ENCODE data around the gene DLX3.

DNA sequence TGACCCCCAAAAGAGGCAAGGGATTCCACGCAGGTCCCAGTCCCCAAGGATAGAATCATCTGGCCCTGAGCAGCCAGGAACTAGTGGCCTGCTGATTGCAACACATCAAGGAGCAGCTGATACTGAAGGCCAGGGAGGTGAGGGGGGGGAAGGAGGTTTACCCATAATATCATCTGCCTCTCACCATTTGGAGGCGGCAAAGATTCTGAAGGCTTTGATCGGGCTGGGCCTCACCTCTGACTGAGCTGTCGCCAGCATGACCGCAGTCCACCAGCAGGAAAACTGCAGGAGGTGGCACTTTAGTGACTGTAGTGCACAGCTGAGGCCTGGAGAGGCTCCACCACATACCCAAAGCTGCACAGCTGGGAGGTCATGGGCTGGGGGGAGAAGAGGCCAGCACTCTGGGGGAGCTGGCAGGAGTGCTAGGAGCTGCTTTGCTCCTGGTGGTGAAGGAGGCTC lies 40.4 kb upstream of the DLX3 start:
- TF ChIP-seq, protein P1, sequence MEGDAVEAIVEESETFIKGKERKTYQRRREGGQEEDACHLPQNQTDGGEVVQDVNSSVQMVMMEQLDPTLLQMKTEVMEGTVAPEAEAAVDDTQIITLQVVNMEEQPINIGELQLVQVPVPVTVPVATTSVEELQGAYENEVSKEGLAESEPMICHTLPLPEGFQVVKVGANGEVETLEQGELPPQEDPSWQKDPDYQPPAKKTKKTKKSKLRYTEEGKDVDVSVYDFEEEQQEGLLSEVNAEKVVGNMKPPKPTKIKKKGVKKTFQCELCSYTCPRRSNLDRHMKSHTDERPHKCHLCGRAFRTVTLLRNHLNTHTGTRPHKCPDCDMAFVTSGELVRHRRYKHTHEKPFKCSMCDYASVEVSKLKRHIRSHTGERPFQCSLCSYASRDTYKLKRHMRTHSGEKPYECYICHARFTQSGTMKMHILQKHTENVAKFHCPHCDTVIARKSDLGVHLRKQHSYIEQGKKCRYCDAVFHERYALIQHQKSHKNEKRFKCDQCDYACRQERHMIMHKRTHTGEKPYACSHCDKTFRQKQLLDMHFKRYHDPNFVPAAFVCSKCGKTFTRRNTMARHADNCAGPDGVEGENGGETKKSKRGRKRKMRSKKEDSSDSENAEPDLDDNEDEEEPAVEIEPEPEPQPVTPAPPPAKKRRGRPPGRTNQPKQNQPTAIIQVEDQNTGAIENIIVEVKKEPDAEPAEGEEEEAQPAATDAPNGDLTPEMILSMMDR (conservative IDR thresholded peaks at IDR 0.05; ENCODE audit: low read depth, low read length) = no peak
- TF ChIP-seq EZH2 (IDR thresholded peaks at IDR 0.05; ENCODE audit: low read length, unreplicated experiment) = no peak
- no peak for TF ChIP-seq EZH2phosphoT487 (IDR thresholded peaks at IDR 0.05; ENCODE audit: borderline replicate concordance, low read length)
